GM19043 (cell line): Measurements from ENCODE around the gene ZSWIM3.
"Not testable (repeated sequence)": the region's sequence is repeated elsewhere in the genome, so short reads cannot be mapped to it uniquely, and the experiment has no call there.

Source experiments
- ATAC-seq: cut with Tn5 transposase; IDR thresholded peaks from one replicate; pipeline ENCODE4 v1.9.1; 2021; ENCODE audit warnings: low read depth; ENCODE audit not compliant: unreplicated experiment

ZSWIM3 gene

DNA sequence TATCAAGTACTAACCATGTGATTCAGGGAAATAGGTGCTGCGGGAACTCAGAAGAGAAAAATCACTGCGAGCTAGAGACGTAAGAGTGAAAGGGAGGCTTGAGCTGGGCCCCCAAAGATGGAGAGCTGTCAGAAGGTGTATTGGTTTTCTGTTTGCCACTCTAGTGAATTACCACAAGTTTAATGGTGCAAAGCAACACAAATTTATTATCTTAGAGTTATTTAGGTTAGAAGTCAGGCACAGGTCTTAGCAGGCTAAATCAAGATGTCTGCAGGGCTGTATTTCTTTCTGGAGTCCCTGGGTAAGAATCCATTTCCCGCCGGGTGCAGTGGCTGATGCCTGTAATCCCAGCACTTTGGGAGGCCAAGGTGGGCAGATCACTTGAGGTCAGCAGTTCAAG, 2.5 kb downstream of the ZSWIM3 start:
- no peak for ATAC-seq

GRCh38 chr20:45860560-45861220, 3.3 kb downstream of the ZSWIM3 start:
- ATAC-seq: no peak

DNA sequence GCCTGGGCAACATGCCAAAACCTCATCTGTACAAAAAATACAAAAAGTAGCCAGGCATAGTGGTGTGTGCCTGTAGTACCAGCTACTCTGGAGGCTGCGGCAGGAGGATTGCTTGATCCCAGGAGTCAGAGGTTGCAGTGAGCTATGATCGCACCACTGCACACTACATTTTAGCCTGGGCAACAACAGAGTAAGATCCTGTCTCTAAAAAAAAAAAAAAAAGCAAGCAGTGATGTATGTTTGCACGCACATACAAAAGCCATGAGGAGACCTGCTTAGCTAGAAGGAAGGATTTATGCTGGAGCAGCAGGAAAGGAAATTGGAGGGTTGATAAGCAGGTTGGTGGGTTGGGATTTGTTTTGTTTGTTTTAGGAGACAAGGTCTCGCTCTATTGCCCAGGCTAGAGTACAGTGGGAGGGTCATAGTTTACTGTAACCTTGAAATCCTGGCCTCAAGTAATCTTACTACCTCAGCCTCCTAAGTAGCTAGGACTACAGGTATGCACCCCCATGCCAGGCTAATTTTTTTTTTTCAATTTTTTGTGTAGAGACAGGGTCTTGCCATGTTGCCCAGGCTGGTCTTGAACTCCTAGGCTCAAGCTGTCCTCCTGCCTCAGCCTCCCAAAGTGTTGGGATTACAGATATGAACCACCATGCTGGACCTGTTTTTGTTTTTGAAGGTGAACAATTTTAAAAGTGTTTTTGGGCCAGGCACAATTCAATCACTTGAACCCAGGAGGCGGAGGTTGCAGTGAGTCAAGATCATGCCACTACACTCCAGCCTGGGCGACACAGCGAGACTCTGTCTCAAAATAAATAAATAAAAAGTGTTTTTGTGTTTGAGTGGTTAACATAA, 4.0 kb downstream of the ZSWIM3 start:
- ATAC-seq: no peak

- ATAC-seq: no peak
Measured at GRCh38 chr20:45863543-45864470, 6.4 kb downstream of the ZSWIM3 start.

DNA sequence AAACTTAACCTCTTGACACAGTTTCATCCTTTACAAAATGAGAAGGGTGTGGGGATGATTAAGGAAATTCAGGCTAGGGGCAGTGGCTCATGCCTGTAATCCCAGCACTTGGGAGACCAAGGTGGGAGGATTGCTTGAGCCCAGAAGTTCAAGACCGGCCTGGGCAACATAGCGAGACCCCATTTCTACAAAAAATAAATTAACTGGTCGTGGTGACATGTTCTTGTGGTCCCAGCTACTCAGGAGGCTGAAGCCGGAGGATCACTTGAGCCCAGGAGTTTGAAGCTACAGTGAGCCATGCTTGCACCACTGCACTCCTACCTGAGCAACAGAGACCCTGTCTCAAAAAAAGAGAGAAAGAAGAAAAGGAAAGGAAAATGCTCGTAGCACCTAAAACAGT, 9.0 kb downstream of the ZSWIM3 start:
- no peak for ATAC-seq

DNA sequence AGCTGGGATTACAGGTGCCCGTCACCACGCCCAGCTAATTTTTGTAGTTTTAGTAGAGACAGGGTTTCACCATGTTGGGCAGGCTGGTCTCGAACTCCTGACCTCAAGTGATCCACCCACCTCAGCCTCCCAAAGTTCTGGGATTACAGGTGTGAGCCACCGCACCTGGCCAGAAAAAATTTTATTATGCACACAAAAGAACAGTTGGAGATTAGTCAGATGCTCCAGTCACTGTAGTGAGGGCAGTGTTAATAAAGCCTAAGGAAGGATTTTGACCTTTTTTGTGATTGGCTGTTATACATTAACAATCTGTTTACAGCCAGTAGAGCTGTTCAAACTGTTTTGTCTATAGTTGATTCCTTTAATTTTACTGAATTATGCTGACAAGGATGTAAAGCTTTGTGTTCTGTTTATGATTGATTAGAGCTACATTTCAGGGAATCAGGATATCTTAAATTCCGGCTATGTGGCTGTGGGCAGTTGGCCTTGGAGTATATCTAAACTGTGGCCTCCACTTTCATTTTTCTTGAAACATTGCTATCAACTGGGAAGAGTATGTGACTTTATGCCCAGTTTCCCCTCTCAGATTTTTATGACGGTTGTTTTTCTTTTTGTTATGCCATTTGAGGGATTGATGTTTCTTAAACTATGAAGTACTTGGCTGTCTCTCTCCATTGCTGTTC, 9.9 kb downstream of the ZSWIM3 start:
- no peak for ATAC-seq

GRCh38 chr20:45867819-45868176, 10.4 kb downstream of the ZSWIM3 start:
- ATAC-seq: no peak

DNA sequence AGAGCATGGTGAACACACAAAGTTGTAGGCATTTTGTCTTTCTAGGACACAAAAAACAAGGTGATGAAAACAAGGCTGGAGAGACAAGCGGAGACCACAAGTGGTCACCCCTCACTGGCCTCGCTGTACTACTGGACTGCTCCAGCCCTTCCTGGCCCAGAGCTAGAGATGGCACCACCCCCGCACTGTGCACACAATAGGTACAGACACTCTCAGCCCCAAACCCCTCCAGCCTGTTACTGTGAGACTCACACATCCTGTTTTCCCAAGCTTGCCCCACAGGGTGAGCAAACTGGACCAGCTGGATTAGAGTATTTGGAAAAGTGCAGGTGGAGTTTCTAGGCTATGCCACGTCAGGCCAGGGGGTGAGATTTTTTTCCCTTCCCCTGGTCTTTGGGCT, 15.2 kb downstream of the ZSWIM3 start:
- ATAC-seq: no peak

- no peak for ATAC-seq
Measured at GRCh38 chr20:45873409-45874103, 16.1 kb downstream of the ZSWIM3 start.

GRCh38 chr20:45874104-45874481, 16.7 kb downstream of the ZSWIM3 start:
- ATAC-seq: not testable (repeated sequence)

DNA sequence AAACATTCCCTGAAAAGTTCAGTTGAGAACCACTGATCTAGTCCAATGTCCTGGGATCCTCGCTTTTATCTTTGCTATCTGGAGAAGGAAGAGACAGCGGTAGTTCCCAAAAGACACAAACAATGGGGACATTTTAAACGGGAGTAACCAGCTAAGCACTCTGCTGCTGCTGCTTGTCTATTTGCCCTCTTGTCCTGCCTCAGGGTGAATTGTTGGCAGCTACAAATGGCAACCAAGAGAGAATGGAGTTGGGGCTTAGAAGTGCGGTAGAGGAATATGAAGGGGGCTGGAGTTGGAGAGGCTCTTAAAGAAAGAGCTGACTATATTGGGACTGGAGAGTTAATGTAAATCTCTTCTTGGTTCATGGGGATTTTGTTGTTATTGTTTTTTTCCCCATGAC, 17.2 kb downstream of the ZSWIM3 start:
- no peak for ATAC-seq

DNA sequence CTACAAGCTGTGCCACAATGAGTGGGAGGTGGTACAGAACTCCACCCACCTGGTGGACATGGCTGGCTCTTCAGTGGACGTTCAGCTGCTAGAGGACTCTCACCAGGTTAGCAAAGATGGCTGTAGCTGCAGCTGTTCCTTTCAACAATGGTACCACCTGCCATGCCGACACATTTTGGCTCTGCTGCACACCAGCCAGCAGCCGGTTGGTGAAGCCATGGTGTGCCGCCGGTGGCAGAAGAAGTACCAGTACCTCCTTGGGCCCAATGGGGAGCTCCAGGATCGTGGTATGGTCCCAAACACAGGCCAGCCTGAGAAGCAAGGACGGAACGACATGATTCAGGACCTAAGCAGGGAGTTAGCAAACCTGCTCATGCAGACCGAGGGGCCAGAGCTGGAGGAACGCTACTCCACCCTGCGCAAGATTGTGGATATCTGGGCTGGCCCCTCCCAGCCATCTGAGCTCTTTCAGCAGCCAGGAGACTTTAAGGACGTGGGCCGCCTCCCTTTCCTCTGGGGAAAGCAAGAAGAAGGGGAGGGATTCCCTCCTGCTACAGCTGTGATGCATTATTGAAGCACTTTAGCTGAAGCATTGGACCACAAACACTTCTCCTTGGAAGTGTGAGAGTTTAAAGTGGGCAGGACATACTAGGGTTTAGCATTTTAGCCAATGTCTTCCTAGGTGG, 20.8 kb downstream of the ZSWIM3 start:
- ATAC-seq: no peak

DNA sequence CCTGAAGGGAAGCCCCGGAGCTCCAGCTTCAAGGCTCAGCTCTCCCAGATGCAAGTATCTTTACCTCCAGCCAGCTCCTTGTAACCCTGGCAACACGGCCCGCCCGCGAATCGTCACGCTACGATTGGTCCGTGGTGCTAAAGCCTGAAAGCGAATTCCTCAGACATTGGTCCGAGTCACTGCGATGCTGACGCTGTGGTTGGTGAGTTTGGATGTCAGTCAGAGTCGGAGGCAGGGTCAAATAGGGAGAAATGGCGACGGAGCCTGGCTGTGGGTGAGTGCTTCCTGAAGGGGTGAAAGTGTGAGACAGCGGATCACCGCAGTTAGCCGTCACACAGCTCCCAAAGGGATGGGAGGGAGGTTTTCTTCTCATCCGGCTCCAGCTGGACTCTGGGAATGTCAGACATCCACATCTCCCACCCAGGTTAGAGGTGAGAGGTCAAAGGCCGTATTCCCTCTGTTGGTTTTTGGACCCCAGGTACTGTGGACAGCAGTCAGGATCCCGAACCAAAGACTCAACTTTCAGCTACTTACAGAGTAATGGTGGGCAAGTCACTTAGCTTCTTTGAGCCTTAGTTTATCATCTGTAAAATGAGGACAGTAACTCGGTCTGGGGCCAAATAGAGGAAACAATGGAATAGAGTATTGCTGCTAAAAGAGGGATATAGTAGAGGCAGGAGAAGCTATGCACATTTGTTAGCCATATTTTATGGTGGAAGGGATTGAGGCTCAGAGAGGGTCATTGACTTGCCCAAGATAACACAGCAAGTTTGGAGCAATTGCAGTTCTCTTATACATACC, 23.8 kb downstream of the ZSWIM3 start, which contains the start of gene ZSWIM1:
Gene ZSWIM1, plus strand, starts transcription at position 240 of the 801 bp plus-strand sequence. CDS start 1,366 bp downstream, outside the sequence.
- peak; percentile 97 for ATAC-seq

- no peak for ATAC-seq
Measured at GRCh38 chr20:45882469-45883099, 25.2 kb downstream of the ZSWIM3 start.

DNA sequence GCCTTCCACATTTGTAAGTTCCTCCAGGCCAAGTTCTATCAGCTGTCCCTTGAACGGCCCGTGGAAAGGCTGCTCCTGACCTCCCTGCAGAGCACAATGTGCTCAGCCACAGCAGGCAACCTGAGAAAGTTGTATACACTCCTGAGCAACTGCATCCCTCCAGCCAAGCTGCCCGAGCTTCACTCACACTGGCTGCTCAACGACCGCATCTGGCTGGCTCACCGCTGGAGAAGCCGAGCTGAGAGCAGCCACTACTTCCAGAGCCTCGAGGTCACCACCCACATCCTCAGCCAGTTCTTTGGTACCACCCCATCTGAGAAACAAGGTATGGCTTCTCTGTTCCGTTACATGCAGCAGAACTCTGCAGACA, 25.7 kb downstream of the ZSWIM3 start:
- ATAC-seq: no peak

DNA sequence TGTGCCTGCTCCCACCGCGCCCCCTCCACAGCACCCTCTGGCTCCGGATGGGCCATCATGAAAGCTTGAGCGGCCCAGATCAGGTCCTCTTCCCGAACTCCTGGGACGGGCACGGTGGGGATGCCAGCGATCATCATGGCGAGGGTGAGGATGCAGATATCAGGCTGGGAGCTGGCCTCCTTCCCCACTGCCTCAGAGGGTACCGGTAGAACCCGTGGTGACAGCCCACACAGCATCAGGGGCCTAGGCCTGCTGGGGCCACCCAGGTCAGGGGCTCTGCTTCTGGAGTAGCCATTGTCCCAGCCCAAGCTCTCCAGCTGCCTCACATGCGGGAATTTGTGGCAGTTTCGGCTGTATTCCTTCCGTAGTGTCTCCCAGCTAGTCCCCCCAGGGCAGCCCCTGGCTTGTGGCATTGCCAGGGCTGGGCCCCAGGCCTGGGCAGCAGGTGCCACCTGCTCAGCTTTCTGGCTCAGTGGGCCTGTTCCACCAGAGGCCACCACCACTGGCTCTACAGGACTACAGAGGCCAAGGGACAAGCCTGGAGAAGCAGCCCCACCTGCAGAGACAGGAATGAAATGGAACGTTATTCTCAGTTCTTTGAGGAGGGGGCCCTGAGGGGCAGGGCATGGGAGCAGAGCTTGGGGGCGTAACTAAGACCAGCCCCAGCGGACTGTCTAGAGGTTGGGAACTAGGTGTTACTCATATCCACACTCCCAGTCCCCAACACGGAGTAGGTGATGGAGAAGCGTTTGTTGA, 29.4 kb downstream of the ZSWIM3 start:
- ATAC-seq: no peak

DNA sequence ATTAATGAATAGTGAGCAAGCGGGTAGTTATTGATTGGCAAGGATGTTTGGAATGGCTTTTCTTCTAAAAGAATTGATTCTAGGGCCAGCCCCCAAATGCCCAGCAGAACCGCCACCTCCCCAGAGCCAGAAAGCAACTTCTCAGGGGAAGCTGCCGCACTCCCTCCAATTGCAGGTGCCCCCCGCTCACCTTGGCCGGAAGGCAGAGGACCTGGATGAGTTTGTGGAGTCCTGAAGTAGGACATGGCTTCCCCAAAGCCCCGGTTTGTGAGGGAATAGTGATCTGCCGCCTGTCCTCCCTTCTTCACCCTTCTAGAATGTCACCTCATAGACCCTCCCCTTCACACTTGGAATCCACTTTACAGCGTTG, 29.9 kb downstream of the ZSWIM3 start, which contains the start of gene SPATA25:
Gene SPATA25, minus strand, starts transcription at position 277 of the 370 bp plus-strand sequence. Its CDS starts 32 bp downstream, at position 245.
- no peak for ATAC-seq
